SK-N-SH treated with all-trans-retinoic acid at 6 μM for 48 hours (cell line): ENCODE results near the gene ADAM17.

Source experiments
- ARNTL ChIP-seq: fragments of 450-650 bp; formaldehyde crosslinking; IDR thresholded peaks from 2 replicates; pipeline ENCODE4 v1.5.0; 2020; ENCODE audit warnings: low read depth, mild to moderate bottlenecking, moderate library complexity, borderline replicate concordance
- CSDC2 ChIP-seq: fragments of 250-450 bp; sonication (Bioruptor Pico); IDR thresholded peaks from 2 replicates; pipeline ENCODE4 v1.5.0; 2020; ENCODE audit warnings: mild to moderate bottlenecking, moderate library complexity
- ESRRG ChIP-seq: fragments of 250-450 bp; sonication (Bioruptor Pico); IDR thresholded peaks from 2 replicates; pipeline ENCODE4 v1.6.1; 2021; ENCODE audit warnings: mild to moderate bottlenecking
- GLIS3 ChIP-seq: fragments of 250-450 bp; sonication (Bioruptor Pico); IDR thresholded peaks from 2 replicates; pipeline ENCODE4 v1.5.0; 2020; ENCODE audit warnings: mild to moderate bottlenecking, moderate library complexity
- OSR1 ChIP-seq: fragments of 250-450 bp; sonication (Bioruptor Pico); IDR thresholded peaks from 2 replicates; pipeline ENCODE4 v1.8.0; 2022; ENCODE audit warnings: moderate library complexity, mild to moderate bottlenecking, inconsistent platforms
- PPARA ChIP-seq: fragments of 250-450 bp; sonication (Bioruptor Pico); IDR thresholded peaks from 2 replicates; pipeline ENCODE4 v1.5.0; 2020; ENCODE audit warnings: mild to moderate bottlenecking, borderline replicate concordance
- ZC3H10 ChIP-seq: fragments of 250-450 bp; sonication (Bioruptor Pico); IDR thresholded peaks from 2 replicates; pipeline ENCODE4 v1.5.1; 2021; ENCODE audit warnings: mild to moderate bottlenecking, moderate library complexity
- ZFP3 ChIP-seq: fragments of 250-450 bp; sonication (Bioruptor Pico); IDR thresholded peaks from 2 replicates; pipeline ENCODE4 v1.5.0; 2020; ENCODE audit warnings: mild to moderate bottlenecking, moderate library complexity
- ZFP30 ChIP-seq: fragments of 450-650 bp; formaldehyde crosslinking; IDR thresholded peaks from 2 replicates; pipeline ENCODE4 v1.5.0; 2022; ENCODE audit warnings: mild to moderate bottlenecking, moderate library complexity
- ZNF565 ChIP-seq: fragments of 450-650 bp; formaldehyde crosslinking; conservative IDR thresholded peaks from 2 replicates; pipeline ENCODE4 v1.5.0; 2020; ENCODE audit warnings: low read depth, mild to moderate bottlenecking, moderate library complexity
- TF ChIP-seq, protein P1 (sequence below): fragments of 250-450 bp; sonication (Bioruptor Pico); IDR thresholded peaks from 2 replicates; pipeline ENCODE4 v1.8.0; 2020; ENCODE audit warnings: mild to moderate bottlenecking, moderate library complexity, borderline replicate concordance
- TF ChIP-seq, protein P2 (sequence below): fragments of 250-450 bp; sonication (Bioruptor Pico); IDR thresholded peaks from 2 replicates; pipeline ENCODE4 v1.5.1; 2020; ENCODE audit warnings: low read depth, mild to moderate bottlenecking, moderate library complexity
- TF ChIP-seq, protein P3 (sequence below): fragments of 250-450 bp; sonication (Bioruptor Pico); IDR thresholded peaks from 2 replicates; pipeline ENCODE4 v1.5.0; 2020; ENCODE audit warnings: mild to moderate bottlenecking, moderate library complexity

DNA sequence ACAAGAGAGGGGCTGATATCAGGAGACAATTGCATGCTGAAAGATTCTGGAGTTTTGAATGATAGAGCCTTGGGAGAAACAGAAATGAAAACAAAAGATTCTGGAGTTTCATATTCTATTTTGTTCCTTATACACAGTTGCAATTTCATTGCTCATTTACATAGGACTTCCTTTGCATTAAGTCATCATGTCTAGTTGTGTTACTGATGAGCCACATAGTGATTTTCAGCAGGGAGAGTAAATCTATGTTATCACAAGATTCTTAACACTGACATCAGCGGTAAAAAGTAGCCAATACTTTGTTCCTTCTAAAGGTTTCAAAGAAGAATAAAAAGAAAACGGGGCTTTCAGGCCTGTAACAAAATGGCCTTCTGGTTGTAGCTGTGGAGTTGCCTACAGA lies 7.1 kb downstream of the ADAM17 start:
- TF ChIP-seq ARNTL (CRISPR knock-in tag) (no peak), PPARA (no peak), ZFP30 (no peak), ESRRG (CRISPR knock-in tag) (no peak), ZFP3 (CRISPR knock-in tag) (no peak), ZNF565 (CRISPR knock-in tag) (no peak), GLIS3 (CRISPR knock-in tag) (no peak), CSDC2 (CRISPR knock-in tag) (no peak), ZC3H10 (CRISPR knock-in tag) (no peak), OSR1 (CRISPR knock-in tag) (no peak)
- TF ChIP-seq, protein P1, sequence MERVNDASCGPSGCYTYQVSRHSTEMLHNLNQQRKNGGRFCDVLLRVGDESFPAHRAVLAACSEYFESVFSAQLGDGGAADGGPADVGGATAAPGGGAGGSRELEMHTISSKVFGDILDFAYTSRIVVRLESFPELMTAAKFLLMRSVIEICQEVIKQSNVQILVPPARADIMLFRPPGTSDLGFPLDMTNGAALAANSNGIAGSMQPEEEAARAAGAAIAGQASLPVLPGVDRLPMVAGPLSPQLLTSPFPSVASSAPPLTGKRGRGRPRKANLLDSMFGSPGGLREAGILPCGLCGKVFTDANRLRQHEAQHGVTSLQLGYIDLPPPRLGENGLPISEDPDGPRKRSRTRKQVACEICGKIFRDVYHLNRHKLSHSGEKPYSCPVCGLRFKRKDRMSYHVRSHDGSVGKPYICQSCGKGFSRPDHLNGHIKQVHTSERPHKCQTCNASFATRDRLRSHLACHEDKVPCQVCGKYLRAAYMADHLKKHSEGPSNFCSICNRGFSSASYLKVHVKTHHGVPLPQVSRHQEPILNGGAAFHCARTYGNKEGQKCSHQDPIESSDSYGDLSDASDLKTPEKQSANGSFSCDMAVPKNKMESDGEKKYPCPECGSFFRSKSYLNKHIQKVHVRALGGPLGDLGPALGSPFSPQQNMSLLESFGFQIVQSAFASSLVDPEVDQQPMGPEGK (CRISPR knock-in tag): no peak
- TF ChIP-seq, protein P2, sequence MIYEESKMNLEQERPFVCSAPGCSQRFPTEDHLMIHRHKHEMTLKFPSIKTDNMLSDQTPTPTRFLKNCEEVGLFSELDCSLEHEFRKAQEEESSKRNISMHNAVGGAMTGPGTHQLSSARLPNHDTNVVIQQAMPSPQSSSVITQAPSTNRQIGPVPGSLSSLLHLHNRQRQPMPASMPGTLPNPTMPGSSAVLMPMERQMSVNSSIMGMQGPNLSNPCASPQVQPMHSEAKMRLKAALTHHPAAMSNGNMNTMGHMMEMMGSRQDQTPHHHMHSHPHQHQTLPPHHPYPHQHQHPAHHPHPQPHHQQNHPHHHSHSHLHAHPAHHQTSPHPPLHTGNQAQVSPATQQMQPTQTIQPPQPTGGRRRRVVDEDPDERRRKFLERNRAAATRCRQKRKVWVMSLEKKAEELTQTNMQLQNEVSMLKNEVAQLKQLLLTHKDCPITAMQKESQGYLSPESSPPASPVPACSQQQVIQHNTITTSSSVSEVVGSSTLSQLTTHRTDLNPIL (CRISPR knock-in tag): no peak
- TF ChIP-seq, protein P3, sequence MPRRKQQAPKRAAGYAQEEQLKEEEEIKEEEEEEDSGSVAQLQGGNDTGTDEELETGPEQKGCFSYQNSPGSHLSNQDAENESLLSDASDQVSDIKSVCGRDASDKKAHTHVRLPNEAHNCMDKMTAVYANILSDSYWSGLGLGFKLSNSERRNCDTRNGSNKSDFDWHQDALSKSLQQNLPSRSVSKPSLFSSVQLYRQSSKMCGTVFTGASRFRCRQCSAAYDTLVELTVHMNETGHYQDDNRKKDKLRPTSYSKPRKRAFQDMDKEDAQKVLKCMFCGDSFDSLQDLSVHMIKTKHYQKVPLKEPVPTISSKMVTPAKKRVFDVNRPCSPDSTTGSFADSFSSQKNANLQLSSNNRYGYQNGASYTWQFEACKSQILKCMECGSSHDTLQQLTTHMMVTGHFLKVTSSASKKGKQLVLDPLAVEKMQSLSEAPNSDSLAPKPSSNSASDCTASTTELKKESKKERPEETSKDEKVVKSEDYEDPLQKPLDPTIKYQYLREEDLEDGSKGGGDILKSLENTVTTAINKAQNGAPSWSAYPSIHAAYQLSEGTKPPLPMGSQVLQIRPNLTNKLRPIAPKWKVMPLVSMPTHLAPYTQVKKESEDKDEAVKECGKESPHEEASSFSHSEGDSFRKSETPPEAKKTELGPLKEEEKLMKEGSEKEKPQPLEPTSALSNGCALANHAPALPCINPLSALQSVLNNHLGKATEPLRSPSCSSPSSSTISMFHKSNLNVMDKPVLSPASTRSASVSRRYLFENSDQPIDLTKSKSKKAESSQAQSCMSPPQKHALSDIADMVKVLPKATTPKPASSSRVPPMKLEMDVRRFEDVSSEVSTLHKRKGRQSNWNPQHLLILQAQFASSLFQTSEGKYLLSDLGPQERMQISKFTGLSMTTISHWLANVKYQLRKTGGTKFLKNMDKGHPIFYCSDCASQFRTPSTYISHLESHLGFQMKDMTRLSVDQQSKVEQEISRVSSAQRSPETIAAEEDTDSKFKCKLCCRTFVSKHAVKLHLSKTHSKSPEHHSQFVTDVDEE: no peak
